C4-2B (cell line): ENCODE measurements around the gene C3orf70.

Source experiments
- H3K27ac ChIP-seq: fragments of 450-650 bp; 2 replicates; pipeline ENCODE4 v1.5.1; 2017
- CTCF ChIP-seq: fragments of 450-650 bp; conservative IDR thresholded peaks from 2 replicates; pipeline ENCODE4 v1.5.1; 2017; ENCODE audit warnings: mild to moderate bottlenecking
- ZFX ChIP-seq: fragments of 450-650 bp; IDR thresholded peaks from 2 replicates; pipeline ENCODE4 v1.6.1; 2017

The C3orf70 gene

DNA sequence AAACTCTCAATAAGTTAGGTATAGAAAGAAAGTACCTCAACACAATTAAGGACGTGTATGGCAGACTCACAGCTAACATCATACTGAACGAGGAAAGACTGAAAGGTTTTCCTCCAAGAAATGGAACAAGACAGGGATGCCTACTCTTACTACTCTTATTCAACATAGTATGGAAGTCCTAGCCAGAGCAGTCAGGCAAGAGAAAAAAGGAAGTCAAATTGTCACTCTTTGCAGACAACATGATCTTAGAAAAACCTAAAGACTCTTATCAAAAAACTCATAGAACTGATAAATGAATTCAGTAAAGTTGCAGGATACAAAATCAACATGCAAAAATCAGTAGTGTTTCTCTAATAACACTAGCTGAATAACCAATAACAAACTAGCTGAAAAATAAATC, 96.0 kb downstream of the C3orf70 start:
- no peak for TF ChIP-seq ZFX
- TF ChIP-seq CTCF, result no peak
- no peak overlapping the region for H3K27ac ChIP-seq

GRCh38 chr3:185052631-185053030, 100.2 kb downstream of the C3orf70 start:
- TF ChIP-seq CTCF, result no peak
- TF ChIP-seq ZFX, result no peak
- H3K27ac ChIP-seq, result no peak overlapping the region

GRCh38 chr3:185051801-185052200, 101.1 kb downstream of the C3orf70 start:
- no peak for TF ChIP-seq ZFX
- TF ChIP-seq CTCF, result no peak
- no peak overlapping the region for H3K27ac ChIP-seq

DNA sequence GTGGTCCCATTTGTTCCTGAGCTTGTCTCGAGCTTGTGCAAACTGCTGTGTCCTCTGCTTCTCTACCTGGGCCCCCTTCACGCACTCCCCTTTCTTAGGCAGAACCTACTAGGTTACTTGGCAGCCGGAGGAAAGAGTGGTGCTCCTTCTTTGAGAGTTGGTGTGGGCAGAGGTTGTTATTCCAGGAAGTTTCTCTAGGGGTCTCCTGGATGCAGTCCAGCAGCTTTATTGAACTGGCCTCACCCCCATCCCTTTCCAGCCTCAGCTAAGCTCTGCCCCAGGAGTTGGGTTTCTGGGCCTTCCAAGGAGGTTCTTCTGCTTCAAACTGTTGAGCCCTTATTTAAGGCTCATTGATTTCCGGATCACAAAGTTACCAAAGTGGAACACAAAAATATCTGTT, 103.2 kb downstream of the C3orf70 start:
- TF ChIP-seq ZFX (no peak), CTCF (no peak)
- no peak overlapping the region for H3K27ac ChIP-seq

DNA sequence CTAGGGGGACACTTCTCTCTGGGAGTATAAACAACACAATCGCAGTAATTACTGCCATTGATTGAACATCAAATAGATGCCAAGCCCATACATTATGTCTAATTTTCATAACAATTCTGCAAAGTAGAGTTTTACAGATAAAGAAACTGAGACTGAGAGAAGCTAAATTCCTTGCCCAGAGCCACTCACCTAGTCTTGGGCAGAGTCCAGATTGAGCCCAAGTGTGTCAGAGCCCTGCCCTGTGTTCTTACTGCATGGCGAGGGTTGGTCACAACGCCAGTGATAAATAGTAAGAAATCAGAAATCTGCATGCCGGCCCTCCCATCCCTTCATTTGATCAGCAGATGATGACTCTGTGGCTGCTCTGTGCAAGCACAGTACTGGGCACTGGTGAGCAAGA, 106.3 kb downstream of the C3orf70 start:
- no peak for TF ChIP-seq CTCF
- no peak for TF ChIP-seq ZFX
- H3K27ac ChIP-seq, result no peak overlapping the region

DNA sequence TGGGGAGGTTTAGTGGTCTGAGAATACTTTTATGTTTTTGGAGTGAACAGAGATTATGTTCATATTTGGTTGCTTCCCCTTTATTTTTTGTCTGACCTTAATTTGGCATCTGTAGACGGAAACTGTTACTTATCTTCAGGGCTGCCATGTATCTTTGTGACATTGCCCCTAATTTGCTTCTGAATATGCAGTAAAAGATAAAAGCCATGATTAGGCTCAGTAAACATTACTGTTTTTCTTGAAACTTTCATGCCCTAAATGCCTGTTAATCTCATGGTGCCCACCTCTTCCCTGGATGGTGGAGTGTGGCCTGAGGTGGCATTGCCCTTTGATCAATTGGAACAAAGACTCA, 106.7 kb downstream of the C3orf70 start:
- no peak overlapping the region for H3K27ac ChIP-seq
- TF ChIP-seq ZFX (no peak), CTCF (no peak)

DNA sequence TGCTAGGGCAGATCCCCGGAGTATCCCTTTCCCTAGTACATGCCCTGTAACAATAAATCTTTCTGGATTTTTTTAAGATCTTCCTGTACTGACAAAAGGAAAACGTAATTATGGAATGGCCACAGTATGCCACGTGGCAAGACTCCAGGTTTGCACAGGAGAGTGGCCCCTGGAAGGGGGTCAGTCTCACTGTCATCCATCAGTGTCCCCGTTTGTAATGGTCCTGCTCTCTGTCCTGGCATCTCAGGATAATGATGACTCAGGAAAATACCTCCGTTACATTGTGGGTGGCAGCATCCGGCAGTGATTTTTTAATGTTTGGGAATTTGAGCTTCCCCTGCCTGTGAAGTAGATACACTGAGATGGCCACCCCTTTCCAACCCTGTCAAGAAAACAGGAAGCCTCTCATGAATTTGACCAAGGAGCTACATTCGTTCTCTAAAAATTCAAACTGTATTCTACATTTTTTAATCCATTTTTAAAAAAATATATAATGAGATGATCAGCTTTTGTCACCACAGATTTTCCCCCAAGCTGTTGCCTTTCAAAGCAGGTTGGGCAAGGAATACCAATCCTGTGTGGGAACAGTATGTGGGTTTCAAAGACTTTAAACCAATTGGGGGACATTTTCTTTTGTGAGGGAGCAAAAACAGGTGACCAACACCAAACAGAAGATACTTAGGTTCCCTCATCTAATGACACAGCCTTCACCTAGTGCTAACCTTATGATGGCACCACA, 110.4 kb downstream of the C3orf70 start:
- TF ChIP-seq CTCF (no peak), ZFX (no peak)
- no peak overlapping the region for H3K27ac ChIP-seq
